K562 (cell line): ENCODE results near the gene TTLL9. TPM values are rescaled to one million over a fixed set of nuclear protein-coding genes. Genes with fewer than 3 reads are reported as not detected.
A peak's percentile ranks its signal among the peaks of the same experiment; 100 is the strongest.

ENCODE experiments used
- FOS ChIP-seq: IDR thresholded peaks from 3 replicates; pipeline ENCODE4 v1.6.1; 2011; ENCODE audit not compliant: insufficient read length; ENCODE audit errors: extremely low read depth
- GTF3C2 ChIP-seq: IDR thresholded peaks from 3 replicates; pipeline ENCODE4 v1.6.1; 2011; ENCODE audit warnings: borderline replicate concordance, mild to moderate bottlenecking, moderate library complexity; ENCODE audit not compliant: insufficient read length; ENCODE audit errors: extremely low read depth
- HMGN3 ChIP-seq: IDR thresholded peaks from 2 replicates; pipeline ENCODE4 v1.6.1; 2011; ENCODE audit warnings: borderline replicate concordance, low read depth, mild to moderate bottlenecking, mixed read lengths, low read length; ENCODE audit not compliant: insufficient read length; ENCODE audit errors: extremely low read depth
- KLF10 ChIP-seq: fragments of 250-450 bp; sonication (Bioruptor Pico); IDR thresholded peaks from 2 replicates; pipeline ENCODE4 v1.6.1; 2021; ENCODE audit warnings: matching md5 sums
- MAX ChIP-seq: sonication (generic); formaldehyde crosslinking; IDR thresholded peaks from 2 replicates; pipeline ENCODE4 v1.9.0; 2022; ENCODE audit warnings: mild to moderate bottlenecking, missing genetic modification reagents
- NFYB ChIP-seq: IDR thresholded peaks from 2 replicates; pipeline ENCODE4 v1.6.1; 2011; ENCODE audit warnings: mild to moderate bottlenecking, moderate library complexity; ENCODE audit not compliant: insufficient read length; ENCODE audit errors: extremely low read depth
- PREB ChIP-seq: sonication (generic); formaldehyde crosslinking; IDR thresholded peaks from 2 replicates; pipeline ENCODE4 v1.8.1; 2023; ENCODE audit warnings: mild to moderate bottlenecking, missing genetic modification reagents
- RBFOX2 ChIP-seq: fragments of 200-400 bp; formaldehyde crosslinking; IDR thresholded peaks from 2 replicates; pipeline ENCODE4 v1.6.1; 2017; ENCODE audit warnings: low read depth, mild to moderate bottlenecking, low read length, moderate library complexity
- SNAPC5 ChIP-seq: fragments of 250-450 bp; sonication (Bioruptor Pico); IDR thresholded peaks from 2 replicates; pipeline ENCODE4 v1.8.0; 2021; ENCODE audit warnings: moderate library complexity, mild to moderate bottlenecking, inconsistent platforms
- SRSF9 ChIP-seq: fragments of 200-400 bp; formaldehyde crosslinking; IDR thresholded peaks from 2 replicates; pipeline ENCODE4 v1.6.1; 2017; ENCODE audit warnings: low read depth, low read length, borderline replicate concordance
- TAF15 ChIP-seq: fragments of 200-400 bp; formaldehyde crosslinking; IDR thresholded peaks from 2 replicates; pipeline ENCODE4 v1.6.1; 2017; ENCODE audit warnings: mild to moderate bottlenecking, low read depth, low read length, moderate library complexity
- TBP ChIP-seq: optimal IDR thresholded peaks from 2 replicates; pipeline ENCODE3; 2011; ENCODE audit warnings: low read depth, low read length, improper control_type of control experiment
- TCFL5 ChIP-seq: fragments of 250-450 bp; sonication (Bioruptor Pico); conservative IDR thresholded peaks from 2 replicates; pipeline ENCODE4 v1.6.1; 2021; ENCODE audit warnings: mild to moderate bottlenecking, moderate library complexity, matching md5 sums
- TEAD4 ChIP-seq, 2 experiments: sonication (generic) in 1 of 2; formaldehyde crosslinking in 1 of 2; IDR thresholded peaks; 2 replicates each; pipeline versions ENCODE4 v1.6.1 to v1.8.0; 2012 to 2022; ENCODE audit warnings: borderline replicate concordance in 1 of 2, inconsistent platforms in 1 of 2, low read length in 1 of 2, mild to moderate bottlenecking in 1 of 2, missing genetic modification reagents in 1 of 2
- TFE3 ChIP-seq: fragments of 450-650 bp; formaldehyde crosslinking; IDR thresholded peaks from 2 replicates; pipeline ENCODE4 v1.4.0; 2020; ENCODE audit warnings: mild to moderate bottlenecking, mixed read lengths
- ZNF398 ChIP-seq: fragments of 250-450 bp; sonication (Bioruptor Pico); IDR thresholded peaks from 2 replicates; pipeline ENCODE4 v1.8.0; 2021; ENCODE audit warnings: moderate library complexity, mild to moderate bottlenecking, inconsistent platforms
- polyA plus RNA-seq, 8 experiments: library from polyadenylated mRNA; depleted of rRNA in 4 of 8; stranded (reverse) in 5 of 8; unstranded in 3 of 8; fragments of >200 nt; fragmentation: Nextera tagmentation in 2 of 8; fragmentation: Illumina TruSeq in 1 of 8; extraction: Ambion mirVana in 2 of 8; extraction: Trizol in 1 of 8; gene quantifications; 2 replicates each; pipeline versions ENCODE4 v1.2.1 to v1.2.3, GENCODE V29; 2011 to 2014; ENCODE audit warnings: inconsistent platforms in 1 of 8, missing spikeins in 1 of 8
- total RNA-seq, 7 experiments: library from RNA; depleted of rRNA in 6 of 7; stranded (reverse); fragments of >200 nt in 6 of 7; fragmentation: Illumina TruSeq in 2 of 7; extraction: Trizol in 2 of 7; gene quantifications; 2 replicates each; pipeline versions ENCODE4 v1.2.1 to v1.2.3, GENCODE V29; 2011 to 2021; ENCODE audit warnings: low replicate concordance in 1 of 7

TTLL9 gene
- total and polyA plus RNA-seq, 9 of the 15 experiments (the other 6 are each of a cell fraction or from before 2014, with no cell fraction given), result 0.06 to 0.07 TPM; not detected in 7

GRCh38 chr20:31835977-31836852 is 34.2 kb upstream of the TTLL9 start (continued):
- no peak for TF ChIP-seq TFE3
- TF ChIP-seq TCFL5, result no peak
- no peak for TF ChIP-seq SNAPC5 (CRISPR knock-in tag)
- peak; percentile 77 for TF ChIP-seq MAX (CRISPR knock-in tag)
- TF ChIP-seq TAF15, result no peak
- TF ChIP-seq NFYB, result no peak
- no peak for TF ChIP-seq ZNF398 (CRISPR knock-in tag)
- no peak for TF ChIP-seq SRSF9
- peak; percentile 73 for TF ChIP-seq FOS
- no peak; the same call in 1 of the 2 replicates for TF ChIP-seq PREB (CRISPR knock-in tag)
- TF ChIP-seq RBFOX2, result peak; percentile 56
- no peak for TF ChIP-seq GTF3C2
- peak; percentile 38 for TF ChIP-seq HMGN3
- TF ChIP-seq KLF10 (CRISPR knock-in tag), result no peak
- peak; percentile 40; the same call in 1 of the 2 replicates for TF ChIP-seq TEAD4 (IDR thresholded peaks at IDR 0.05; ENCODE audit: low read length)
- no peak for TF ChIP-seq TEAD4 (CRISPR knock-in tag; IDR thresholded peaks at IDR 0.05; ENCODE audit: borderline replicate concordance)
- peak; percentile 24 for TF ChIP-seq TBP
